MM.1S (cell line): ENCODE measurements around the gene GLT8D2.

ENCODE experiments used
- DNase-seq: peaks from one replicate; pipeline ENCODE4 v3.0.0-alpha.2; 2015
- H2AFZ ChIP-seq: fragments of 300-600 bp; sonication (generic); 2 replicates; pipeline ENCODE4 v1.6.0; 2016; ENCODE audit warnings: antibody characterized with exemption, low read length
- H3F3A ChIP-seq: fragments of 300-600 bp; sonication (generic); 2 replicates; pipeline ENCODE4 v1.6.1; 2016; ENCODE audit warnings: mild to moderate bottlenecking, antibody characterized with exemption, low read length, moderate library complexity, mixed read lengths; ENCODE audit not compliant: insufficient read depth
- H3K27ac ChIP-seq: fragments of 300-600 bp; sonication (generic); 2 replicates; pipeline ENCODE4 v1.5.1; 2016; ENCODE audit warnings: mild to moderate bottlenecking, low read length
- H3K27me3 ChIP-seq: fragments of 300-600 bp; sonication (generic); replicated peaks from 2 replicates; pipeline ENCODE4 v1.6.0; 2016; ENCODE audit warnings: low read length; ENCODE audit not compliant: insufficient read depth
- H3K36me3 ChIP-seq: fragments of 300-600 bp; sonication (generic); replicated peaks from 2 replicates; pipeline ENCODE4 v1.6.1; 2016; ENCODE audit warnings: mild to moderate bottlenecking, low read length, mixed read lengths; ENCODE audit not compliant: insufficient read depth
- H3K4me1 ChIP-seq: fragments of 300-600 bp; sonication (generic); 2 replicates; pipeline ENCODE4 v1.6.1; 2016; ENCODE audit warnings: low read length, mixed read lengths
- H3K4me2 ChIP-seq: fragments of 300-600 bp; sonication (generic); 2 replicates; pipeline ENCODE4 v1.6.0; 2016; ENCODE audit warnings: low read depth, low read length
- H3K4me3 ChIP-seq: fragments of 300-600 bp; sonication (generic); 2 replicates; pipeline ENCODE4 v1.5.1; 2016; ENCODE audit warnings: low read length, mixed read lengths
- H3K79me2 ChIP-seq: fragments of 300-600 bp; sonication (generic); 2 replicates; pipeline ENCODE4 v1.6.1; 2016; ENCODE audit warnings: mixed run types, low read length, mixed read lengths
- H3K9ac ChIP-seq: fragments of 300-600 bp; sonication (generic); 2 replicates; pipeline ENCODE4 v1.6.1; 2016; ENCODE audit warnings: low read length, mixed read lengths
- H3K9me2 ChIP-seq: fragments of 300-600 bp; sonication (generic); replicated peaks from 2 replicates; pipeline ENCODE4 v1.6.1; 2016; ENCODE audit warnings: mild to moderate bottlenecking, low read length, mixed read lengths; ENCODE audit not compliant: insufficient read depth
- H3K9me3 ChIP-seq: fragments of 300-600 bp; sonication (generic); replicated peaks from 2 replicates; pipeline ENCODE4 v1.6.1; 2016; ENCODE audit warnings: mild to moderate bottlenecking, low read length, mixed read lengths; ENCODE audit not compliant: insufficient read depth
- H4K20me1 ChIP-seq: fragments of 300-600 bp; sonication (generic); 2 replicates; pipeline ENCODE4 v1.6.1; 2016; ENCODE audit warnings: mild to moderate bottlenecking, low read length, moderate library complexity, mixed read lengths; ENCODE audit not compliant: insufficient read depth
- CTCF ChIP-seq: fragments of 300-600 bp; sonication (generic); IDR thresholded peaks from 2 replicates; pipeline ENCODE4 v1.5.1; 2016; ENCODE audit warnings: antibody characterized with exemption, low read length, mixed read lengths
- EZH2 ChIP-seq: fragments of 300-600 bp; sonication (generic); optimal IDR thresholded peaks from 2 replicates; pipeline ENCODE3; 2017; ENCODE audit warnings: low read depth, mild to moderate bottlenecking, antibody characterized with exemption, low read length, mixed read lengths
- EZH2phosphoT487 ChIP-seq: fragments of 300-600 bp; sonication (generic); IDR thresholded peaks from 2 replicates; pipeline ENCODE4 v1.6.1; 2018; ENCODE audit warnings: antibody characterized with exemption, low read length

Gene GLT8D2

GRCh38 chr12:103994235-103994634, 55.8 kb downstream of the GLT8D2 start:
- Histone ChIP-seq H3K79me2 (no peaks in the 10 kb centered on the region), H3K4me3 (no peak overlapping the region), H3K9ac (no peak overlapping the region), H3K9me3 (no peaks in the 10 kb centered on the region), H3K4me1 (no peaks in the 10 kb centered on the region), H3K27me3 (no peaks in the 10 kb centered on the region), H3K9me2 (no peaks in the 10 kb centered on the region), H3K4me2 (no peak overlapping the region), H3K36me3 (no peaks in the 10 kb centered on the region), H4K20me1 (no peaks in the 10 kb centered on the region), H2AFZ (no peak overlapping the region), H3K27ac (no peak overlapping the region), H3F3A (no peaks in the 10 kb centered on the region)
- DNase-seq = no peak
- TF ChIP-seq EZH2phosphoT487 (no peak), EZH2 (no peak), CTCF (no peak)

- Histone ChIP-seq H3F3A (no peaks in the 10 kb centered on the region), H4K20me1 (no peaks in the 10 kb centered on the region), H3K9ac (no peak overlapping the region), H3K36me3 (0 out of 2 replicates have a peak, but pooled peaks cover 6% of the 10 kb centered on the region), H3K27me3 (no peaks in the 10 kb centered on the region), H3K9me3 (no peaks in the 10 kb centered on the region), H3K4me1 (no peaks in the 10 kb centered on the region), H3K27ac (no peak overlapping the region), H2AFZ (no peak overlapping the region), H3K9me2 (no peaks in the 10 kb centered on the region), H3K79me2 (no peaks in the 10 kb centered on the region), H3K4me2 (no peak overlapping the region), H3K4me3 (no peak overlapping the region)
- DNase-seq = no peak
- TF ChIP-seq EZH2 (no peak), EZH2phosphoT487 (no peak), CTCF (no peak)
Measured at GRCh38 chr12:103986829-103987228, 63.2 kb downstream of the GLT8D2 start.

- no peaks in the 10 kb centered on the region for H3K4me1 ChIP-seq
- no peak overlapping the region for H3K27ac ChIP-seq
- TF ChIP-seq CTCF (no peak), EZH2phosphoT487 (no peak)
- peaks cover 47% of the 10 kb centered on the region for H3K79me2 ChIP-seq
- no peaks in the 10 kb centered on the region; the same call in none of the 2 replicates for H3K36me3 ChIP-seq
- no peaks in the 10 kb centered on the region for H3K9me3 ChIP-seq
- no peaks in the 10 kb centered on the region for H3K27me3 ChIP-seq
- H3K4me2 ChIP-seq = no peak overlapping the region
- H2AFZ ChIP-seq = no peak overlapping the region
- no peaks in the 10 kb centered on the region for H4K20me1 ChIP-seq
- no peak for DNase-seq
- H3K4me3 ChIP-seq = no peak overlapping the region
- no peak overlapping the region for H3K9ac ChIP-seq
- no peaks in the 10 kb centered on the region for H3F3A ChIP-seq
- H3K9me2 ChIP-seq = no peaks in the 10 kb centered on the region
Measured at GRCh38 chr12:103978384-103978982, 71.5 kb downstream of the GLT8D2 start.
